Stromal cell of bone marrow (primary cell): ENCODE results near the gene FTCDNL1.

Source experiments
- DNase-seq: peaks from one replicate; pipeline ENCODE4 v3.0.0-alpha.2; 2012; ENCODE audit warnings: low read depth

The FTCDNL1 gene

GRCh38 chr2:199850718-199851500 is at the start of gene FTCDNL1:
Gene FTCDNL1 (minus strand): TSS chr2:199851192. CDS start chr2:199848962, 2,230 bp downstream.
- peak; percentile 25 for DNase-seq

- no peak for DNase-seq
Measured at GRCh38 chr2:199896617-199897016, 45.6 kb upstream of the FTCDNL1 start.

GRCh38 chr2:199895406-199895805 is 44.4 kb upstream of the FTCDNL1 start:
- peak; percentile 28 for DNase-seq

GRCh38 chr2:199883474-199884212 is 32.7 kb upstream of the FTCDNL1 start:
- DNase-seq: no peak

- DNase-seq: no peak
Measured at GRCh38 chr2:199882667-199883066, 31.7 kb upstream of the FTCDNL1 start.

- no peak for DNase-seq
Measured at GRCh38 chr2:199875400-199875799, 24.4 kb upstream of the FTCDNL1 start.

GRCh38 chr2:199874209-199874608 is 23.2 kb upstream of the FTCDNL1 start:
- no peak for DNase-seq

GRCh38 chr2:199870581-199870980 is 19.6 kb upstream of the FTCDNL1 start:
- no peak for DNase-seq

- DNase-seq: no peak
Measured at GRCh38 chr2:199869653-199870052, 18.7 kb upstream of the FTCDNL1 start.

- no peak for DNase-seq
Measured at GRCh38 chr2:199869227-199869541, 18.2 kb upstream of the FTCDNL1 start.

- DNase-seq: no peak
Measured at GRCh38 chr2:199868431-199869226, 17.6 kb upstream of the FTCDNL1 start.

- no peak for DNase-seq
Measured at GRCh38 chr2:199865905-199866304, 14.9 kb upstream of the FTCDNL1 start.

GRCh38 chr2:199862788-199863187 is 11.8 kb upstream of the FTCDNL1 start:
- peak; percentile 9 for DNase-seq

- peak; percentile 20 for DNase-seq
Measured at GRCh38 chr2:199861132-199861774, 10.3 kb upstream of the FTCDNL1 start.

GRCh38 chr2:199855812-199856211 is 4.8 kb upstream of the FTCDNL1 start:
- DNase-seq: no peak

GRCh38 chr2:199851883-199852282 is 891 bp upstream of the FTCDNL1 start:
- no peak for DNase-seq

GRCh38 chr2:199851501-199851810 is 464 bp upstream of the FTCDNL1 start:
- DNase-seq: no peak

- DNase-seq: no peak
Measured at GRCh38 chr2:199850218-199850717, 724 bp downstream of the FTCDNL1 start.

GRCh38 chr2:199848389-199849130 is 2.4 kb downstream of the FTCDNL1 start:
- no peak for DNase-seq

GRCh38 chr2:199847181-199847864 is 3.7 kb downstream of the FTCDNL1 start:
- no peak for DNase-seq
